GM21526 (cell line): ENCODE data around the gene LFNG.
"Not testable (repeated sequence)": the region's sequence is repeated elsewhere in the genome, so short reads cannot be mapped to it uniquely, and the experiment has no call there.

Source experiments
- ATAC-seq: cut with Tn5 transposase; IDR thresholded peaks from one replicate; pipeline ENCODE4 v1.9.1; 2021; ENCODE audit warnings: moderate library complexity; ENCODE audit not compliant: unreplicated experiment, low FRiP score

The LFNG gene

GRCh38 chr7:2542011-2542915 is 22.7 kb downstream of the LFNG start:
- no peak for ATAC-seq

- ATAC-seq, result no peak
These were observed 23.6 kb downstream of the LFNG start for GRCh38 chr7:2542916-2543871.

GRCh38 chr7:2544541-2545188 is 25.1 kb downstream of the LFNG start:
- ATAC-seq, result no peak

DNA sequence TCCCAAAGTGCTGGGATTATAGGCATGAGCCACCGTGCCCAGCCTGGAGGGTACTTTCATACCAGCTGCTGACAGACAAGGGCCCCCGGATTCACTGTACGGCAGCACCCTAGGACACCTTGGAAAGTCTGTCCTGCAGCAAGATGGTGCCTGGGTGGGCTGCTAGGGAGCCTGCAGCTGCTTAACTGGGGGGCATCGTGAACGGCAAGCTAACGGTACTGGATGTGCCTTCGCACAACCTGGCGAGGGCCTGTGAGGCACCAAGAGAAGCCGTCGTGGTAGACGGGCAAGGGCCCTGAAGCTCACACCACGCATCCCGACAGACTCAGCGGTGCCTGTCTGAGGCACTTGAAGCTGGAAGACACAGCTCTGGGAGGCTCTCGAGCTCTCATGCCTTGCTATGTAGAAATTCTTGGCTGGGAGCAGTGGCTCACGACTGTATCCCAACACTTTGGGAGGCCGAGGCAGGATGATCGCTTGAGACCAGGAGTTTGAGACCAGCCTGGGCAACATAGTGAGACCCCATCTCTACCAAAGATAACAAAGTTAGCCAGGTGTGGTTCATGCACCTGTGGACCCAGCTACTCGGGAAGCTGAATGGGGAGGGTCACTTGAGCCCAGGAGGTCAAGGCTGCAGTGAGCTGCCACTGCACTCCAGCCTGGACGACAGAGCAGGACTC is 26.3 kb downstream of the LFNG start:
- no peak for ATAC-seq

DNA sequence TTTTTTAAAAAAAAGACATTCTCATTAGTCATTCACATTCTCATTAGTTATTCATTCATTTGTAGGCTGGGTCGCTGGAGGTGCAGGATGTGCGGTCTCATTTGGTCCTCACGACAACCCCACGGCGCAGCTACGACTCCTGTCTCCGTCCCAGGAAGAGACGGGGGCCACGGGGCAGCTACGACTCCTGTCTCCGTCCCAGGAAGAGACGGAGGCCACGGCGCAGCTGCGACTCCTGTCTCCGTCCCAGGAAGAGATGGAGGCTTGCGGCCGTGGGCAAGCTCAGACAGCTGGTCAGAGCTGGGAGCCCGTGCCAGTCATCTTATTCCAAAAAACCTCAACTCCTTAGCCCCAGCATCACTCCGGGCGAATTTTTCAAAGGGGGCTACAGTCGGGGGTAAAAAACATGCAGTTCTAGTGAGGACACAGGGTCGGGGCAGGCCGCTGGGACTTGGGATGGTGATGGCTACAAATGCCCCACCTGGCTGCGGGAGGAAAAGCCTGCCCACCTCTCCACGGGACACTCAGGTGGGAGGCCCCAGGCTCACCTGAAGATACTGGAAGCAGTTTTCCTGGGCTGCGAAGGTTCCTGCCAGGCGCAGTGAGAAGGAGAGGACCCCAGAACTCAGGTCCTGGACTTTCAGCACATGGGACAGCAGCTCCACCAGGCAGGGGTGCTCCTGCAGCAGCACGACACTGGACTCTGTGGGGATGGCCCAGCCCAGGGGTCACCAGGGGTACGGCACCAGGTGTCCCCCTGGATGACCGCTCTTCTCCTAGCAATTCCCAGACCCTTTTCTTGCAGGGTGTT is 27.4 kb downstream of the LFNG start:
- no peak for ATAC-seq

DNA sequence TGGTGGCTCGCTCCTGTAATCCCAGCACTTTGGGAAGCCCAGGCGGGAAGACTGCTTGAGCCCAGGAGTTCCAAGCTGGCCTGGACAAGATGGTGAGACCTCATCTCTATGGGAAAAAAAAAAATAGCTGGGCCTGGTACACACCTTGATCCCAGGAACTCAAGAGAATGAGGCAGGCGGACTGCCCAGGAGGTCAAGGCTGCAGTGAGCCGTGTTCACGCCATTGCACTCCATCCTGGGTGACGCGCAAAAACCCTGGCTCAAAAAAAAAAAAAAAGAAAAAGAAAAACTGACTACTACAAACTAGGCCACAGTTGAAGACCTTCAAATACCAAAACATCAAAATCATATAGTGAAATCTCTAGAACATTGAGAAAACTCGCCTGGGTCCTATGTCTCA is 31.8 kb downstream of the LFNG start:
- ATAC-seq, result no peak

- ATAC-seq, result no peak
These were observed 33.5 kb downstream of the LFNG start for GRCh38 chr7:2553108-2553507.

DNA sequence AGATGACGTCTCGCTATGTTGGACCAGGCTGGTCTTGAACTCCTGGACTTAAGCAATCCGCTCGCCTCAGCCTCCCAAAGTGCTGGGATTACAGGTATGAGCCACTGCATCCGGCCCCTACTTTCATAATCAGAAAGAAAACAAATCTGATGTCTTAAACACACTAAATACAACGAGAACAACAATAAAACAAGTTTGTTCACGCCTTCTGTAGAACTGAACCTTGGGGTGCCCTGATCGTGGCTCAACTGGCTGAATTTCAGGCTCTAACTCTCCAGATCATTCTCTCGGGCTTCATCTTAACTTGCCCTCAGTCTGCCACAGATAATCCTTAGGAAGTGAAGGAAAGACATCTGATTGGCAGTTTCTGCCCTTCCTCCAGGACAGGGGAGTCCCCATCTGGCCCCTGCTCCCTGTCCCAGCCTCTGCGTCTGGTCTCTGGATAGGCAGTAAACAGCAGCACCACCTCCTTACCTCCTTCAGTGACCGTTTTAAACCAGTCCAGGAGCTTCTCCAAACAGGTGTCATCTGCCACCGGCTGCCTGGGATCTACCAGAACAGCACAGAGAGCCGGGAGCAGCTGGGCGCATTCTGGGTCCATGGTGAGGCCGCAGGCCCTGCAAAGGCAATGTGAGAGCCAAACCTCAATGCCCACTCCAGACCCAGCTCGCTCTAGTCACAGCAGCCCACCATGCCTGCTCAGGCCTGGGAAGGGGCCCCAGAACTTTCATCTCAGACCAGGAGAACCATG is 34.4 kb downstream of the LFNG start:
- ATAC-seq, result no peak

DNA sequence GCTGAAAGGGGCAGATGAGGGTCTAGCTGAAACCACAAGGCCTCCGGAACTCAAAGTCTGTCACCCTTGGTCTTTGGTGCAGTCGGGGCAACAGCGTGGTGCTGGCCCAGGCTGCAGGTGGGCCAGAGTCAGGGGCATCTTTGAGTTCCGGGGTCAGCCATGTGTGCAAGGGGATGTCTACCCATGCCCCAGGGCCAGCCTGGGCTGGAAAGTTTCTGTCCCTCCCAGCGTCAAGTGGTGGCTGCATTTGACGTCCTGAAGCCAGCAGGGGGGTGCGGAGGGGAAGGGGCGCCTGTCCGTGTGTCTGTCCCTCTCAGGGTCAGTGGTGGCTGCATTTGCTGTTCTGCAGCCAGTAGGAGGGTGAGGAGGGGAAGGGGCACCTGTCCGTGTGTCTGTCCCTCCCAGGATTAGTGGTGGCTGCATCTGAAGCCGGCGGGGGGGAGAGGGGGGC is 35.1 kb downstream of the LFNG start:
- no peak for ATAC-seq

- peak; percentile 70 for ATAC-seq
These were observed 35.8 kb downstream of the LFNG start, which contains the start of gene BRAT1 for GRCh38 chr7:2555121-2556052. BRAT1 (minus strand) TSS chr7:2555524; CDS start chr7:2554431, 1,093 bp downstream.

- ATAC-seq, result peak; percentile 47
These were observed 39.2 kb downstream of the LFNG start, which contains the start of gene IQCE for GRCh38 chr7:2558629-2559282. IQCE (plus strand) TSS chr7:2558979; CDS start chr7:2559182, 203 bp downstream.

DNA sequence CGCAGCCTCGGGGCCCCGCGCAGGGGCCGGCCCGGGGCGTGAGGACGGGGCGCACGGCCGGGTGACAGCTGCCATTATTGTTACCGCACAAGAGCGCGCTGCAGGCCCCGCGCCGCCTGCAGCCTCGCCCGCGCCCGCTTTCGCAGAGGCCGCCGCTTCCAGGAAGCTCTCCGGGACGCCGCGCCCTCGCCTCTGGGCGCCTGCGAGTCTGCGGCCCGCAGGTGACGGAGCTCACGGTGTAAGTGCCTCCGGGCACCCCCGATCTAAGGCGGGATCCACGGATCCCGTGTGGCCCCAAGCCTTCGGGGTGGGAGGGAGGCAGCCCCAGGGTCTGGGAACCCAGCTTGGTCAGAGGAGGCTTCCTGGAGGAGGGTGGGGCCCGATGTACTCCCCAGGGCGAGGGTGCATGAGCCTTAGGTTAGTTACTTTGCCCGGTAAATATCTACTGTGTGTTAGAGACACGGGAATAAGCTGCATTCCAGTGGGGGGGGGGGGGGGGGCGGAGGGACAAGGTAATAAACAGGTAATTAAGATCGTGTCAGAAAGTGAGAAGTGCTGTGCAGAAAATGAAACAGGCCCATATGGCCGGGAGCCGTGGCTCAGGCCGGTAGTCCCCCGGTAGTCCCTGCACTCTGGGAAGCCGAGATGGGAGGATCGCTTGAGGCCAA is 39.8 kb downstream of the LFNG start:
- peak; percentile 6 for ATAC-seq

GRCh38 chr7:2563955-2564354 is 44.4 kb downstream of the LFNG start:
- not testable (repeated sequence) for ATAC-seq

- no peak for ATAC-seq
These were observed 45.5 kb downstream of the LFNG start for GRCh38 chr7:2564970-2565540.

DNA sequence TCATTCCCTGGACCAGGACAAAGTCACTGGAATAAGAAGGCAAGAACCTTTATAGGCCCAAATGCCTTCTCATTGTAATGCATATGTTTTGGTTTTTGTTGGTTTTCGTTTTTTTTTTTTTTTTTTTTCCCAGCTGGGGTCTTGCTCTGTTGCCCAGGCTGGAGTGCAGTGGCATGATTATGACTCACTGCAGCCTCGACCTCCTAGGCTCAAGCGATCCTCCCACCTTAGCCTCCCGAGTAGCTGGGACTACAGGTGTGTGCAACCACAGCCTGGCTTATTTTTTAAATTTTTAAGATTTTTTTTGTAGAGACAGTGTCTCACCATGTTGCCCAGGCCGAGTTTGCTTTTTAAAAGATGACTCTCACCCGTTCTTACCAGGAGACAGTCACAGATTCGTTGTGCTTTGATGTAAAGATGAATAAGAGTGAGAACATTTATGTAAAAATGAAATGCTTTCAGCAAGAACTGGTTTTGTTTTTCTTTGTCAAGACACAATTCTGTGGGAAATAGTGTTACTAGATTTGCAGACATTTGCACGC is 46.8 kb downstream of the LFNG start:
- ATAC-seq, result peak; percentile 16
